BLaER1 (cell line): ENCODE results near the gene SLC19A2.

Experiments
- H3K27ac ChIP-seq: shearing (Covaris generic); formaldehyde crosslinking; 2 replicates; pipeline ENCODE4 v1.8.1; 2022
- H3K27me3 ChIP-seq: shearing (Covaris generic); formaldehyde crosslinking; 2 replicates; pipeline ENCODE4 v1.8.1; 2022
- H3K36me3 ChIP-seq: shearing (Covaris generic); formaldehyde crosslinking; 2 replicates; pipeline ENCODE4 v1.8.1; 2022
- H3K4me1 ChIP-seq: shearing (Covaris generic); formaldehyde crosslinking; 2 replicates; pipeline ENCODE4 v1.8.1; 2022
- H3K4me2 ChIP-seq: shearing (Covaris generic); formaldehyde crosslinking; 2 replicates; pipeline ENCODE4 v1.8.1; 2022
- H3K4me3 ChIP-seq: shearing (Covaris generic); formaldehyde crosslinking; 2 replicates; pipeline ENCODE4 v1.8.1; 2022
- H3K9ac ChIP-seq: shearing (Covaris generic); formaldehyde crosslinking; 2 replicates; pipeline ENCODE4 v1.8.1; 2022
- H3K9me3 ChIP-seq: shearing (Covaris generic); formaldehyde crosslinking; 2 replicates; pipeline ENCODE4 v1.8.1; 2022
- H4K20me1 ChIP-seq: shearing (Covaris generic); formaldehyde crosslinking; 2 replicates; pipeline ENCODE4 v1.8.1; 2022
- Cebpa-rat ChIP-seq: shearing (Covaris generic); IDR thresholded peaks from 2 replicates; pipeline ENCODE4 v1.8.1; 2022

The SLC19A2 gene

DNA sequence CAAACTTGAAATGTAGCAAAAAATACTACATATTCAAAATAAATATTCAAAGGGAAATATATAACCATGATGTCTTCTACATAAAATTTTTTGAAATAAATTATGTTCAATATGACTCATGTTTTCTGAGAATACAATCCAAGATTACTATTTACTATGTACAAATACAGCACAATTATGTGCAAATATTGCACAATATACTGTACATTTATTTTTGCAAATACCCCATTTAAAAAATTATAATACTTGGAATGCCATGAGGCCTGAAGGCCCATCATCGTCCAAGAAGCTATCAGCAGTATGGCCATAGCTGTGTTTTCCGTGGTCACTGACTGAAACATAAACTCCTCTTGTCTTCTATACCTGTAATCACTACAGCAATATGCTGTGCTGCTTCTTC is 70.8 kb downstream of the SLC19A2 start:
- no peak overlapping the region for H3K4me3 ChIP-seq
- H3K9ac ChIP-seq: no peak overlapping the region
- TF ChIP-seq Cebpa-rat: no peak
- no peaks in the 10 kb centered on the region for H4K20me1 ChIP-seq
- no peak overlapping the region for H3K27ac ChIP-seq
- no peaks in the 10 kb centered on the region for H3K27me3 ChIP-seq
- H3K36me3 ChIP-seq: no peaks in the 10 kb centered on the region
- no peaks in the 10 kb centered on the region for H3K9me3 ChIP-seq
- no peak overlapping the region for H3K4me2 ChIP-seq
- peaks cover 12% of the 10 kb centered on the region for H3K4me1 ChIP-seq
